ENCODE results near the gene ANO10.
"Not testable (repeated sequence)": the region's sequence is repeated elsewhere in the genome, so short reads cannot be mapped to it uniquely, and the experiment has no call there.

Gene ANO10

GRCh38 chr3:43621656-43622432, at the start of gene ANO10:
ANO10 (minus strand) TSS chr3:43622011; CDS start chr3:43605852, 16,159 bp downstream.
- peak; percentile 90 to 97 (median 96) for DNase-seq (ENCODE audit: low read depth in 3 of 3)

- DNase-seq (ENCODE audit: low read depth in 3 of 3), result no peak
Measured at GRCh38 chr3:43670635-43671522, 49.1 kb upstream of the ANO10 start.

DNA sequence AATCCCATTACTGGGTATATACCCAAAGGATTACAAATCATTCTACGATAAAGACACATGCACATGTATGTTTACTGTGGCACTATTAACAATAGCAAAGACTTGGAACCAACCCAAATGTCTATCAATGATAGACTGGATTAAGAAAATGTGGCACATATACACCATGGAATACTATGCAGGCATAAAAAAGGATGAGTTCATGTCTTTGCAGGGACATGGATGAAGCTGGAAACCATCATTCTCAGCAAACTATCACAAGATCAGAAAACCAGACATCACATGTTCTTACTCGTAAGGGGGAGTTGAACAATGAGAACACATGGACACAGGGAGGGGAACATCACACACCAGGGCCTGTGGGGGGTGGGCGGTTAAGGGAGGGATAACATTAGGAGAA, 43.2 kb upstream of the ANO10 start:
- not testable (repeated sequence) for DNase-seq (ENCODE audit: low read depth in 3 of 3)

DNA sequence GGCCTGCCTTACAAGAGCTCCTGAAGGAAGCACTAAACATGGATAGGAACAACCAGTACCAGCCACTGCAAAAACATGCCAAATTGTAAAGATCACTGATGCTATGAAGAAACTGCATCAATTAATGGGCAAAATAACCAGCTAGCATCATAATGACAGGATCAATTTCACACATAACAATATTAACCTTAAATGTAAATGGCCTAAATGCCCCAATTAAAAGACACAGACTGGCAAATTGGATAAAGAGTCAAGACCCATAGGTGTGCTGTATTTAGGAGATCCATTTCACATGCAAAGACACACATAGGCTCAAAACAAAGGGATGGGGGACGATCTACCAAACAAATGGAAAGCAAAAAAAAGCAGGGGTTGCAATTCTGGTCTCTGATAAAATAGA, 39.6 kb upstream of the ANO10 start:
- DNase-seq (ENCODE audit: low read depth in 3 of 3), result not testable (repeated sequence)

DNA sequence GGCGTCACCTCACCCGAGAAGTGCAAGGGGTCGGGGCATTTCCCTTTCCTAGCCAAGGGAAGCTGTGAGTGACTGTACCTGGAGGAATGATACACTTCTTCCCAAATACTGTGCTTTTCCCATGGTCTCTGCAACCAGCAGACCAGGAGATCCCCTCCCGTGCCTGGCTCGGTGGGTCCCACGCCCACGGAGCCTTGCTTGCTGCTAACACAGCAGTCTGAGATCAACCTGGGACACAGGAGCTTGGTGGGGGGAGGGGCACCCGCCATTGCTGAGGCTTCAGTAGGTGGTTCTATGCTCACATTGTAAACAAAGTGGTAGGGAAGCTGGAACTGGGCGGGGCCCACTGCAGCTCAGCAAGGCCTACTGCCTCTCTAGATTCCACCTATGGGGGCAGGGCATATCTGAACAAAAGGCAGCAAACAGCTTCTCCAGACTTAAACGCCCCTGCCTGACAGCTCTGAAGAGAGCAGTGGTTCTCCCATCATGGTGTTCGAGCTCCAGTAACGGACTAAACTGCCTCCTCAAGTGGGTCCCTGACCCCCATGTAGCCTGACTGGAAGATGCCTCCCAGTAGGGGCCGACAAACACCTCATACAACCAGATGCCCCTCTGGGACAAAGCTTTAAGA, 37.6 kb upstream of the ANO10 start:
- DNase-seq (ENCODE audit: low read depth in 3 of 3), result no peak

GRCh38 chr3:43656390-43656789, 34.6 kb upstream of the ANO10 start:
- not testable (repeated sequence) for DNase-seq (ENCODE audit: low read depth in 3 of 3)

- DNase-seq (ENCODE audit: low read depth in 3 of 3), result no peak
Measured at GRCh38 chr3:43650345-43650744, 28.5 kb upstream of the ANO10 start.

DNA sequence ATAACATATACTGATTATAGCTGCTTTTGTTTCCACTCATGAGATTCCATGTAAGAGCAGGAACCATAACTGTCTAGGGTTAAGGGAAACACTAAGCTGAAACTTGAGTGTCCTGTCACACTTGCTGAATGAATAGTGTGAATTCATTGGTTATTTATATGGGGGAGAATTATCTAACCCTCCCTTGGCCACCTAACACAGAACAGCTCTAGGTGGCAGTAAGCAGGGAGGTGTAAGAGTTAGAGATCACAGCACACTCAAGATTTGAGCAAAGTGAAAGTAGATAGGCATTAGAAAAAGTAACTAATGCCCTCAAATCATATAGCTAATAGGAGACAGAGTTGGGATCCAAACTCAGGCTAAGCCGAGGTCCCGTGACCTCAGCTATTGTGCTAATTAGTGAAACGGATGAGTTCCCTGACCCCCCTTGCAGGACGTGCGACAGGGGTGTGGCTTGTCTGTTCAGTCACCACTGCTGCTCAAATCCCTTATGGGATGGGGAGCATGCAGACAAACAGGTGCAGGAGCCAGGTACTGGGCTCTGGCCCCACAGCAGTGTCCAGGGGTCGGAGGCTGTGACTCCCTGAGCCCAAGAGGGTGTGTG, 27.7 kb upstream of the ANO10 start:
- DNase-seq (ENCODE audit: low read depth in 3 of 3), result no peak

DNA sequence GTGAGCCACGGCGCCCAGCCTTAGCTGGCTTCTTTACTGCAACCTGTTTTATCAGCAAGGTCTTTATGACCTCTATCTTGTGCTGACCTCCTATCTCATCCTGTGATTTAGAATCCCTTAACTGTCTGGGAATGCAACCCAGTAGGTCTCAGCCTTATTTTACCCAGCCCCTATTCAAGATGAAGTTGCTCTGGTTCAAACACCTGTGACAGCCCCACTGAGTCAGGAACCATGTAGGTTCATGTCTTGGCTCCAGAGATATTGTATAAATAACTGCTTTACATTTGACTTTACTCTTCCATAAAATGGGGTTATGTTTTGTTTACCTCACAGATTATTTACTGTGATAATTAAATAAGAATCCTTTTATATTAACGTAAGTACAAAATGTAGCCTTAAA, 27.1 kb upstream of the ANO10 start:
- DNase-seq (ENCODE audit: low read depth in 3 of 3), result no peak

- no peak for DNase-seq (ENCODE audit: low read depth in 3 of 3)
Measured at GRCh38 chr3:43647331-43648166, 25.7 kb upstream of the ANO10 start.

DNA sequence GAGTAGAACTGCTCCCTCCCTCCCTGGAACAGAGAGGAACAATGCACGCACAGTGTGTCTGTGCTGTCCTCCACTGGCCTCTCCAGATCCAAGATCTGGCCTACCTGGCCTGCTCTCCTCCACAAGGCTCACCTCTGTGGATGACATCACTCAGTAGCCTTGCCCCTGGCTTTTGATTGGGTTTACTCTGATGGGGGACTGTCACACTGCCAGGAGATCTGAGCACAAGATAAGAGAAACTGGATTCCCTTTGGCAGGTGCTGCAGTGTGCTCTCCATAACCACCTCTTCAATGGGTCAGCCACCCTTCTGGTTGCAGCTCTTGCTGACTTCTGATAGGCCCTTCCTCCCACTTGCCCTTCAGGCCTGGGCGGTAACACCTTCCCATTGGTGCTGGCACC, 22.6 kb upstream of the ANO10 start:
- no peak for DNase-seq (ENCODE audit: low read depth in 3 of 3)

GRCh38 chr3:43641306-43642114, 19.7 kb upstream of the ANO10 start:
- DNase-seq (ENCODE audit: low read depth in 3 of 3), result no peak

GRCh38 chr3:43640681-43641080, 18.9 kb upstream of the ANO10 start:
- no peak for DNase-seq (ENCODE audit: low read depth in 3 of 3)

- peak in 1 of 3 donors; percentile 27 for DNase-seq (ENCODE audit: low read depth in 3 of 3)
Measured at GRCh38 chr3:43638594-43639447, 17.0 kb upstream of the ANO10 start.

GRCh38 chr3:43637702-43638101, 15.9 kb upstream of the ANO10 start:
- DNase-seq (ENCODE audit: low read depth in 3 of 3), result no peak

GRCh38 chr3:43632986-43633385, 11.2 kb upstream of the ANO10 start:
- DNase-seq (ENCODE audit: low read depth in 3 of 3), result no peak

DNA sequence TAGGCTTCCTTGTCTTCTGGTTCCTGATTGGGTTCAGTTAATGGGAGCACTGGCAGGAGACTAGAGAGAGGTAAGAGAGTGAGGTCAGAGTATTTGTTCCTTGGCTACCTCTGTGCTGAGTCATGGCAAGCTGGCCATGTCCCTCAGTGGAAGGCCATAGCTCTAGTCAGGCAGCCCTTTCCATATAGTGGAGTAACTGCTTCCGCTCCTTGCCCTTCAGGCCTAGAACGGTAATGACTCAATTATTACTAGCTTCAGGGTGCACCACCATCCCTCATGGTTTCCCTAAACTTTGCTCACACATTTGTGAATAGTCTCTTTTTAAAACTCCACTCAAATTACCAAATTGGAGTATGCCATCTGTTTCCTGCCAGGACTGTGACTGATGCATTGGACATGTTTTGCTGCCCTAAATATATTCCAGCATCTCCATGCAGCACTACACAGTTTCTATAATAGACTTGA, 10.5 kb upstream of the ANO10 start:
- DNase-seq (ENCODE audit: low read depth in 3 of 3), result no peak

GRCh38 chr3:43629741-43630140, 7.9 kb upstream of the ANO10 start:
- DNase-seq (ENCODE audit: low read depth in 3 of 3), result no peak

DNA sequence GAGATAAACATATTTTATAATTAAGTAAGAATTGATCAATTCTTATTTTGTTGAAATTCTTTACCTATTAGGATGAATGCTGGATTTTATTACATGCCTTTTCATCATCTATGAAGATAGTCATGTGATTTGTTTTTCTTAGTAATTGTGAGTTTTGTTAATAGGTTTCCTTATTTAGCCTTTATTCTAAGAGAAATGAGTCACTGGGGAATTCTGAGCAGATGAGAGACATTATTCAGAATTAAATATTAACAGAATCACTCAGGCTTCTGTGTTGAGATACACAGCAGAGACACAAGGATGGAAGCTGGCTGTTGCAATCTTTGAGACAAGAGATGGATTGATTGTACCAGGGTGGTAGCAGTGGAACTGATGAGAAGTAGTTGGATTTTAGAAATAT, 7.4 kb upstream of the ANO10 start:
- no peak for DNase-seq (ENCODE audit: low read depth in 3 of 3)

Data from stimulated activated CD4-positive, alpha-beta T cell treated with anti-CD3 and anti-CD28 coated beads, TNF-alpha, amount 100 ng/mL, for 48 hours (primary cell).